LNCAP (cell line): Measurements from ENCODE around the gene DRD4.

Source experiments
- TF ChIP-seq, protein P1 (sequence below): fragments of 450-650 bp; IDR thresholded peaks from 2 replicates; pipeline ENCODE4 v1.5.1; 2017; ENCODE audit warnings: mild to moderate bottlenecking

The DRD4 gene

DNA sequence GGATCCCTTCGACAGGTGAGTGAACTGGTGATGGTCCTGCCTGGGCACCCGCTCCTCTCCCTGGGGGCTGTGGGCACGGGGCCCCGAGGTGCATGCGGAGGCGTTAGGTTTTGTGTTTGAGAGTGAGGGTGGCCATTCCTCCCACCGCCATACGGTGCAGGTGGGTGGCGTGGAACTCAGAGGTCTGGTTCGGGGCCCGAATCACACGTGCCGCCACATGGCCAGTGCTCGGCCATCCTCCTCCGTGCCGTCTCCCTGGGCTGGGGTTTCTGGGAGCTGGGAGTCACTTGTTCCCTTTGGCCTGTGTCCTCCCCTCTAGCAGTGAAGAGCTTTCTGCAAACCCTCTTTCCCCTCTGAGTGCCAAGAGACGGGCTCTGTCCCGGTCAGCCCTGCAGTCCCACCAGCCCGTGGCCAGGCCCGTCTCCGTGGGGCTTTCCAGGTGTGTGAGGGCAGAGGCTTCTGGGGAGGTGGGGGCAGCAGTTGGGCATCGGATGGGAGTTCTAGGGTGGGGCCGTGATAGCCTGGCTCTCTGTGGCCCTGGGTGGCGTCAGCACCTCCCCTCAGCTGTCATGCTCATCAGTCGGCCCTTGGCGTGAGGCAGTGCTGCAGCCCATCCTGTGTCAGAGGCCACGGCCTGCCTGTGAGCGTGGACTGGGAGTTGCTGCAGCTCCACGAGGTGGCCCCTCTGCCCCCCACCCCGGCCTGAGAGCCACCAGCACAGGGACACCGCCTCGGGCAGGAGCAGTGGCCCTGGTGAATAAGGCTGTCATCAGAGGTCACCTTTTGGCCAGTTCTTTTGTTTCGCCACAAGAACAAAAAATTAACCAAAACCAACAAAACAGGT lies 31.6 kb upstream of the DRD4 start:
- TF ChIP-seq, protein P1, sequence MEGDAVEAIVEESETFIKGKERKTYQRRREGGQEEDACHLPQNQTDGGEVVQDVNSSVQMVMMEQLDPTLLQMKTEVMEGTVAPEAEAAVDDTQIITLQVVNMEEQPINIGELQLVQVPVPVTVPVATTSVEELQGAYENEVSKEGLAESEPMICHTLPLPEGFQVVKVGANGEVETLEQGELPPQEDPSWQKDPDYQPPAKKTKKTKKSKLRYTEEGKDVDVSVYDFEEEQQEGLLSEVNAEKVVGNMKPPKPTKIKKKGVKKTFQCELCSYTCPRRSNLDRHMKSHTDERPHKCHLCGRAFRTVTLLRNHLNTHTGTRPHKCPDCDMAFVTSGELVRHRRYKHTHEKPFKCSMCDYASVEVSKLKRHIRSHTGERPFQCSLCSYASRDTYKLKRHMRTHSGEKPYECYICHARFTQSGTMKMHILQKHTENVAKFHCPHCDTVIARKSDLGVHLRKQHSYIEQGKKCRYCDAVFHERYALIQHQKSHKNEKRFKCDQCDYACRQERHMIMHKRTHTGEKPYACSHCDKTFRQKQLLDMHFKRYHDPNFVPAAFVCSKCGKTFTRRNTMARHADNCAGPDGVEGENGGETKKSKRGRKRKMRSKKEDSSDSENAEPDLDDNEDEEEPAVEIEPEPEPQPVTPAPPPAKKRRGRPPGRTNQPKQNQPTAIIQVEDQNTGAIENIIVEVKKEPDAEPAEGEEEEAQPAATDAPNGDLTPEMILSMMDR, result no peak

DNA sequence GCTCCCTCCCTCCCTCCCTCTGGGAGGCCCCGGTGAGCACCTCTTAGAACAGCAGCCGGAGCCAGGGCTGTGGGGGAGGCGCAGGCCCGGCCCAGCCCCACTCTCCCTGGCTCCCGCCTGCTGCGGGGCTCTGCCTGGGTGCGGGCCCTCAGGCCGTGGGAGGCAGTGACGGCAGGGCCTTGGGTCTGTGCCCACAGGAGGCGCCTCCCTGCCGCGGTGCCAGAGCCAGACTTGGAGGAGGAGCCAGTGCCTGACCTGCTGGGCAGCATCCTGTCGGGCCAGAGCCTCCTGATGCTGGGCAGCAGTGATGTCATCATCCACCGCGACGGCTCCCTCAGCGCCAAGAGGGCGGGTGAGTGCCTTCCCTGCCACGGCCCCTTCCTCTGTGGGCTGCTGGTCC lies 30.8 kb upstream of the DRD4 start:
- TF ChIP-seq, protein P1, result no peak

DNA sequence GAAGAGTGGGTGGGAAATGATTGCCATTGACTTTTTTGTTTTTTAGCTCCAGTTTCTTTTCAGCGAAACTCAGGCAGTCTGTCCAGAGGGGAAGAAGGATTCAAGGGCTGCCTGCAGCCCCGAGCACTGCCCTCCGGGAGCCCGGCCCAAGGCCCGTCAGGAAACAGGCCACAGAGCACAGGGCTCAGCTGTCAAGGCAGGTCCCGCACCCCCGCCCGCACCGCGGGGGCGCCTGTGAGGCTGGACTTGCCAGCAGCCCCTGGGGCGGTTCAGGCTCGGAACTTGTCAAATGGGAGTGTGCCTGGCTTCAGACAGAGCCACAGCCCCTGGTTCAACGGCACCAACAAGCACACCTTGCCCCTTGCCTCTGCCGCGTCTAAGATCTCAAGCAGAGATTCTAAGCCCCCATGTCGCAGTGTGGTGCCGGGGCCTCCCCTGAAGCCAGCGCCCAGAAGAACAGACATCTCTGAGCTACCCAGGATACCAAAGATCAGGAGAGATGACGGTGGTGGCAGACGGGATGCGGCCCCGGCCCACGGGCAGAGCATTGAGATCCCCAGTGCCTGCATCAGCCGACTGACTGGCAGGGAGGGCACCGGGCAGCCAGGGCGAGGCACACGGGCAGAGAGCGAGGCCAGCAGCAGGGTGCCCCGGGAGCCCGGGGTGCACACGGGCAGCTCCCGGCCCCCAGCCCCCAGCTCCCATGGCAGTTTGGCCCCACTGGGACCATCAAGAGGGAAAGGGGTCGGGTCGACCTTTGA lies 29.9 kb upstream of the DRD4 start:
- TF ChIP-seq, protein P1, result no peak

DNA sequence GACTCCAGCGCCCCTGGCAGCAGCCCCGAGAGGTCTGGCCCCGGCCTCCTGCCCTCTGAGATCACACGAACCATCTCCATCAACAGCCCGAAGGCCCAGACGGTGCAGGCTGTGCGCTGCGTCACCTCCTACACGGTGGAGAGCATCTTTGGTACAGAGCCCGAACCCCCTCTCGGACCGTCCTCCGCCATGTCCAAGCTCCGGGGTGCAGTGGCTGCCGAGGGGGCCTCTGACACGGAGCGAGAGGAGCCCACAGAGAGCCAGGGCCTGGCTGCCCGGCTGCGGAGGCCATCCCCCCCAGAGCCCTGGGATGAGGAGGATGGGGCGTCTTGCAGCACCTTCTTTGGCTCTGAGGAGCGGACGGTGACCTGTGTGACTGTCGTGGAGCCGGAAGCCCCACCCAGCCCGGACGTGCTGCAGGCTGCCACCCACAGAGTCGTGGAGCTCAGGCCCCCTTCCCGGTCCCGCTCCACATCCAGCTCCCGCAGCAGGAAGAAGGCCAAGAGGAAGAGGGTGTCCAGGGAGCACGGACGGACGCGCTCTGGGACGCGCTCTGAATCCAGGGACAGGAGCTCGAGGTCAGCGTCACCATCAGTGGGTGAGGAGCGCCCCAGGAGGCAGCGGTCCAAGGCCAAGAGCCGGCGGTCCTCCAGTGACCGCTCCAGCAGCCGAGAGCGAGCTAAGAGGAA lies 29.0 kb upstream of the DRD4 start:
- TF ChIP-seq, protein P1, result no peak

DNA sequence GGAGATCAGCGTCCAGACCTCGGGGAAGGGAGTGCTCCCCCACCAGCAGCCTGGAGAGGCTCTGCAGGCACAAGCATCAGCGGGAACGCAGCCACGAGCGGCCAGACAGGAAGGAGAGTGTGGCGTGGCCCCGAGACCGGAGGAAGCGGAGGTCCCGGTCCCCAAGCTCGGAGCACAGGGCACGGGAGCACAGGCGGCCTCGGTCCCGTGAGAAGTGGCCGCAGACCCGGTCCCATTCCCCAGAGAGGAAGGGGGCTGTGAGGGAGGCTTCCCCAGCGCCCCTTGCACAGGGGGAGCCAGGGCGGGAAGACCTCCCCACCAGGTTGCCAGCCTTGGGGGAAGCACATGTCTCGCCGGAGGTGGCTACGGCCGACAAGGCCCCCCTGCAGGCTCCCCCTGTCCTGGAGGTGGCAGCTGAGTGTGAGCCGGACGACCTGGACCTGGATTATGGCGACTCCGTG lies 28.2 kb upstream of the DRD4 start:
- TF ChIP-seq, protein P1, result no peak

DNA sequence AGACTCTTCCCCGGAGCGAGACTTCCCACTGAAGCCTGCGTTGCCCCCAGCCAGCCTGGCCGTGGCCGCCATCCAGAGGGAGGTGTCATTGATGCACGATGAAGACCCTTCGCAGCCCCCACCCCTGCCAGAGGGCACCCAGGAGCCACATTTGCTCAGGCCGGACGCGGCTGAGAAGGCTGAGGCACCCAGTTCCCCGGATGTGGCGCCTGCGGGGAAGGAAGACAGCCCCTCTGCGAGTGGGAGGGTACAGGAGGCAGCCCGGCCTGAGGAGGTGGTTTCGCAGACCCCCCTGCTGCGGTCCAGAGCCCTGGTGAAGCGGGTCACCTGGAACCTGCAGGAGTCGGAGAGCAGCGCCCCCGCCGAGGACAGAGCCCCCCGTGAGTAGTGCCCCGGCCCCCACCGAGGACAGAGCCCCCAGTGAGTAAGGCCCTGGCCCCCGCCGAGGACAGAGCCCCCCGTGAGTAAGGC lies 27.7 kb upstream of the DRD4 start:
- TF ChIP-seq, protein P1, result no peak

DNA sequence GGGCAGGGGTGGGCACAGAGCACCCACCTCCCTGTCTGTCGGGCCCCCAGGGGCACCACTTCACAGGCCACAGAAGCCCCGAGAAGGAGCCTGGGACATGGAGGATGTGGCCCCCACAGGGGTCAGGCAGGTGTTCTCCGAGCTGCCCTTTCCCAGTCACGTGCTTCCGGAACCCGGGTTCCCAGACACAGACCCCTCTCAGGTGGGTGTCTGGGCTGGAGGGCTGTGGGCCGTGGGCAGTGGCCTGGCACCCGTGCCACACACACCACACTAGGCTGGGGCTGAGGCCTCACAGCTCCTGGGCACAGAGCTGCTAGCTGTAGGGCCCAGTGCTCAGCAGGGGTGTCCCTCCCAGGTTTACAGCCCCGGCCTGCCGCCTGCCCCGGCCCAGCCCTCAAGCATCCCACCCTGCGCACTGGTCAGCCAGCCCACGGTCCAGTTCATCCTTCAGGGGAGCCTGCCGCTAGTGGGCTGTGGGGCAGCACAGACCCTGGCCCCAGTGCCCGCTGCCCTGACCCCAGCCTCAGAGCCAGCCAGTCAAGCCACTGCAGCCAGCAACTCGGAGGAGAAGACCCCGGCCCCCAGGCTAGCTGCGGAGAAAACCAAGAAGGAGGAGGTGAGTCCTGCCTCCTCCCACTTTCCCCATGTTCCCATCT lies 26.8 kb upstream of the DRD4 start:
- TF ChIP-seq, protein P1, result no peak
